C4-2B (cell line): ENCODE measurements around the gene PDZD2.

Experiments
- ZFX ChIP-seq: fragments of 450-650 bp; IDR thresholded peaks from 2 replicates; pipeline ENCODE4 v1.6.1; 2017
- TF ChIP-seq, protein P1 (sequence below): fragments of 450-650 bp; conservative IDR thresholded peaks from 2 replicates; pipeline ENCODE4 v1.5.1; 2017; ENCODE audit warnings: mild to moderate bottlenecking

GRCh38 chr5:31798168-31798567, 159.2 kb downstream of the PDZD2 start:
- TF ChIP-seq, protein P1, sequence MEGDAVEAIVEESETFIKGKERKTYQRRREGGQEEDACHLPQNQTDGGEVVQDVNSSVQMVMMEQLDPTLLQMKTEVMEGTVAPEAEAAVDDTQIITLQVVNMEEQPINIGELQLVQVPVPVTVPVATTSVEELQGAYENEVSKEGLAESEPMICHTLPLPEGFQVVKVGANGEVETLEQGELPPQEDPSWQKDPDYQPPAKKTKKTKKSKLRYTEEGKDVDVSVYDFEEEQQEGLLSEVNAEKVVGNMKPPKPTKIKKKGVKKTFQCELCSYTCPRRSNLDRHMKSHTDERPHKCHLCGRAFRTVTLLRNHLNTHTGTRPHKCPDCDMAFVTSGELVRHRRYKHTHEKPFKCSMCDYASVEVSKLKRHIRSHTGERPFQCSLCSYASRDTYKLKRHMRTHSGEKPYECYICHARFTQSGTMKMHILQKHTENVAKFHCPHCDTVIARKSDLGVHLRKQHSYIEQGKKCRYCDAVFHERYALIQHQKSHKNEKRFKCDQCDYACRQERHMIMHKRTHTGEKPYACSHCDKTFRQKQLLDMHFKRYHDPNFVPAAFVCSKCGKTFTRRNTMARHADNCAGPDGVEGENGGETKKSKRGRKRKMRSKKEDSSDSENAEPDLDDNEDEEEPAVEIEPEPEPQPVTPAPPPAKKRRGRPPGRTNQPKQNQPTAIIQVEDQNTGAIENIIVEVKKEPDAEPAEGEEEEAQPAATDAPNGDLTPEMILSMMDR, result no peak
- TF ChIP-seq ZFX, result no peak
